ENCODE results near the gene NR2F2.

NR2F2 gene

DNA sequence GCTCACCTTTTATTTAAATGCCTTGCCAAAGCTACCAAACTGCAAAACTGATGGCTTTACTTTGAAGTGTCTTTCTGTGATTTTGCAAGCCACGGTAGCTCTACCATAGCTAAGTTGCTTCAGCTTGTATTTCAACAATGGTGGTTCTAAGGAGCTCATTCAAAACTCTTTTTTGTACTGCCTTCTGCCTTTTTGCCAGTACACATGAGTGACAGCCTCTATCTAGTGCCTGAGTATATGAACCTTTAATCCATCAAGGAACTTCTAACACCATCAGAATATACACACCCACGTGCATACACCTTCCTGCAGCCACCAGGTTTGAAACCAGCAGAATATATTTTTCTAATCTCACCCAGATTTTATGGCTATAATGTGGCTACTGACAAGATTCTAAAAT lies 10.4 kb upstream of the NR2F2 start:
- H3K36me3 ChIP-seq (ENCODE audit: control insufficient read depth, insufficient read depth, low read length, severe bottlenecking): no peaks in the 10 kb centered on the region

GRCh38 chr15:96320703-96321638 lies 9.5 kb upstream of the NR2F2 start:
- H3K9me3 ChIP-seq (ENCODE audit: control insufficient read depth, low read length): no peaks in the 10 kb centered on the region
- DNase-seq (ENCODE audit: low read depth): no peak
- peaks cover 23% of the 10 kb centered on the region for H3K4me1 ChIP-seq (ENCODE audit: control insufficient read depth, insufficient read depth, low read length)
- H3K27me3 ChIP-seq (replicated peaks; ENCODE audit: control insufficient read depth, insufficient read depth, low read length): no peaks in the 10 kb centered on the region
- H3K4me3 ChIP-seq (ENCODE audit: low read length): peak overlapping the region; percentile 79
- no peaks in the 10 kb centered on the region for H3K36me3 ChIP-seq (ENCODE audit: control insufficient read depth, insufficient read depth, low read length, severe bottlenecking)
- peak overlapping the region; percentile 84 for H3K9ac ChIP-seq (ENCODE audit: low read length)

More for the DNA sequence above, 10.4 kb upstream of the NR2F2 start:
- no peak for DNase-seq (ENCODE audit: low read depth)
- H3K4me1 ChIP-seq (ENCODE audit: control insufficient read depth, insufficient read depth, low read length): peaks cover 14% of the 10 kb centered on the region
- no peaks in the 10 kb centered on the region for H3K27me3 ChIP-seq (replicated peaks; ENCODE audit: control insufficient read depth, insufficient read depth, low read length)
- H3K9me3 ChIP-seq (ENCODE audit: control insufficient read depth, low read length): no peaks in the 10 kb centered on the region
- no peak overlapping the region for H3K9ac ChIP-seq (ENCODE audit: low read length)
- no peak overlapping the region for H3K4me3 ChIP-seq (ENCODE audit: low read length)

DNA sequence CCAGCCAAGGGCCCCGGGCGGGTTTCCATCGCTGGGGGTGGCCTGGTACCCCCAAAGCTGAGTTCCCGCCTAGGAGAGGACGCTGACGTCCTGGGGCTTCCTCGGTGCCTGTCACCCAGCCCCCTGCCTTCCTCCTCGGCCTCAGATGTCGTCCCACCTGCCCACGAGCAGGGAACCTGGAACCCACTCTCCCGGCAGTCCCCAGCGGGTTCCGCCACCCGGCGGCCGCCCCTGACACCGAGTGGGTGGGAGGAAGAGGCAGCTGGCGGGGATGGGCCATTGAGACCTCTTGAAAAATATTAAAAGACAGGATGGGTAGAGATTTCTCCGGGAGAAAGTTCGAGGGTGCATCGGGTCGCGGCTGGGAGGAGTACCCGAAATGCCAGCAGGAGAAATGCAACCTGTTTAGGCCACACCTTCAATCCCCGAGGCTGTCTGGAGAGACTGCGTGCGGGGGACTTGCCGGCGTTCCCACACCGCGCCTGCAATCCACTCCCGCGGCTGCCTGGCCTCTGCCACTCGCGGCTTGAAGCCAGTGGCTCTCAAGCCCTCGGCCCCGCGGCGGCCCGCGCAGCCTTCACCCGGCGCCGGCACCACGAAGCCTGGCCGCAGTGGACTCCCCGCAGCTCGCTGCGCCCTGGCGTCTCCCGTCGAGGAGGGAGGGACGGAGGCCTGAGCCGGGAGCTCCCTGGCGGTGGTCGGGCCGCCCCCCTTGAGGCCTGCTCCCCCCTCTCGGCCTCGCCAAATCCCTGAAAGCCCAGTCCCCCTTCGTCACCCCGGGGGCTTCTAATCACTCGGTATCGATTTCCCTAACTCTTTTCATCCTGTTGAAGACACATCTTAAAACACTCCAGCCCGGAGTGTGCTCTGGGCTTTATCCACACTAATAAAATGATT lies 8.6 kb upstream of the NR2F2 start:
- Histone ChIP-seq H3K27me3 (replicated peaks; ENCODE audit: control insufficient read depth, insufficient read depth, low read length) (no peaks in the 10 kb centered on the region), H3K4me1 (ENCODE audit: control insufficient read depth, insufficient read depth, low read length) (peaks cover 26% of the 10 kb centered on the region), H3K9ac (ENCODE audit: low read length) (peak overlapping the region; percentile 84), H3K9me3 (ENCODE audit: control insufficient read depth, low read length) (no peaks in the 10 kb centered on the region), H3K36me3 (ENCODE audit: control insufficient read depth, insufficient read depth, low read length, severe bottlenecking) (no peaks in the 10 kb centered on the region), H3K4me3 (ENCODE audit: low read length) (peak overlapping the region; percentile 79)
- no peak for DNase-seq (ENCODE audit: low read depth)

DNA sequence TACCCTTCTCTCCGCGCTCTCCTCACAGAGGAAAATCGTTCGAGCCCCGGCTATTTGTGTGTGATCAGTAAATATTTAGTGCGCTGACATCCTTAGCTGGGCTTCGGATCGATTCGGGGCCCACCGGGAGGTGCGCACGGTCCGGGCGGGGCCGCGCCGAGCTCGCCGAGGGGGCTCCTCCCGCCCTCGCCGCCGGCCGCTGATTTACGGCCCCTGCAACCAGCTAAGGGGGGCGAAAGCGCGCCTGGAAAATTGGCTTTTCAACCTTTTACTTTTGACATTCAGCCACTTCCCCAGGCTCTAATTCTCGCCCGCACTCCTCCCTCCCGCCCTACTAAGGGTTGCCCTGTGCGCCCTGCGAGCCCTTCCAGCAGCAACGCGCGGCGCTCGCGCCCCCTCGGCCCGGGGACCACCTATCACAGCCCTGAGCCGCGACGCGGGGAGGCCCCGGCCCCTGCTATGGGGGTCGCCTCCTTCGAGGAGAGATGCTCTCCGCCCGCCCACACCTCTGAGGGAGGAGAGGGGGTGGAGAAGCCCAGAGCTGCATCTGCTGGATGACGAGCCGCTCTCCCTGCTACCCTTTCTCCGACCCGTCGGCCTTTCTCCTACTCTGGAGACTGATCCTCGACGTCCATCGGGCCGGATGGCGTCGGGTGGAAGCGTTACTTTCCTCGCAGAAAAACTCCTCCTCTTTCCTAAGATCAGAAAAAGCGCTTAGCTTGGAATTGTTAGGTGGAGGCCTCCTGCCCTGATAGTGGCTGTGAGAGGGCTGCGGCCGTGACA lies 7.8 kb upstream of the NR2F2 start:
- DNase-seq (ENCODE audit: low read depth): no peak
- Histone ChIP-seq H3K4me3 (ENCODE audit: low read length) (peak overlapping the region; percentile 79), H3K4me1 (ENCODE audit: control insufficient read depth, insufficient read depth, low read length) (peaks cover 30% of the 10 kb centered on the region), H3K36me3 (ENCODE audit: control insufficient read depth, insufficient read depth, low read length, severe bottlenecking) (no peaks in the 10 kb centered on the region), H3K27me3 (replicated peaks; ENCODE audit: control insufficient read depth, insufficient read depth, low read length) (no peaks in the 10 kb centered on the region), H3K9me3 (ENCODE audit: control insufficient read depth, low read length) (no peaks in the 10 kb centered on the region), H3K9ac (ENCODE audit: low read length) (peak overlapping the region; percentile 84)

GRCh38 chr15:96323319-96324145 lies 7.0 kb upstream of the NR2F2 start:
- no peaks in the 10 kb centered on the region for H3K36me3 ChIP-seq (ENCODE audit: control insufficient read depth, insufficient read depth, low read length, severe bottlenecking)
- no peaks in the 10 kb centered on the region for H3K27me3 ChIP-seq (replicated peaks; ENCODE audit: control insufficient read depth, insufficient read depth, low read length)
- H3K4me1 ChIP-seq (ENCODE audit: control insufficient read depth, insufficient read depth, low read length): peaks cover 38% of the 10 kb centered on the region
- H3K9ac ChIP-seq (ENCODE audit: low read length): peak overlapping the region; percentile 100
- no peak for DNase-seq (ENCODE audit: low read depth)
- H3K4me3 ChIP-seq (ENCODE audit: low read length): peak overlapping the region; percentile 95
- no peaks in the 10 kb centered on the region for H3K9me3 ChIP-seq (ENCODE audit: control insufficient read depth, low read length)

- H3K36me3 ChIP-seq (ENCODE audit: control insufficient read depth, insufficient read depth, low read length, severe bottlenecking): no peaks in the 10 kb centered on the region
- peak overlapping the region; percentile 100 for H3K9ac ChIP-seq (ENCODE audit: low read length)
- peak; percentile 52 for DNase-seq (ENCODE audit: low read depth)
- peaks cover 46% of the 10 kb centered on the region for H3K4me1 ChIP-seq (ENCODE audit: control insufficient read depth, insufficient read depth, low read length)
- H3K27me3 ChIP-seq (replicated peaks; ENCODE audit: control insufficient read depth, insufficient read depth, low read length): no peaks in the 10 kb centered on the region
- H3K9me3 ChIP-seq (ENCODE audit: control insufficient read depth, low read length): no peaks in the 10 kb centered on the region
- peak overlapping the region; percentile 95 for H3K4me3 ChIP-seq (ENCODE audit: low read length)
Observed at GRCh38 chr15:96324192-96324895, 6.2 kb upstream of the NR2F2 start.

DNA sequence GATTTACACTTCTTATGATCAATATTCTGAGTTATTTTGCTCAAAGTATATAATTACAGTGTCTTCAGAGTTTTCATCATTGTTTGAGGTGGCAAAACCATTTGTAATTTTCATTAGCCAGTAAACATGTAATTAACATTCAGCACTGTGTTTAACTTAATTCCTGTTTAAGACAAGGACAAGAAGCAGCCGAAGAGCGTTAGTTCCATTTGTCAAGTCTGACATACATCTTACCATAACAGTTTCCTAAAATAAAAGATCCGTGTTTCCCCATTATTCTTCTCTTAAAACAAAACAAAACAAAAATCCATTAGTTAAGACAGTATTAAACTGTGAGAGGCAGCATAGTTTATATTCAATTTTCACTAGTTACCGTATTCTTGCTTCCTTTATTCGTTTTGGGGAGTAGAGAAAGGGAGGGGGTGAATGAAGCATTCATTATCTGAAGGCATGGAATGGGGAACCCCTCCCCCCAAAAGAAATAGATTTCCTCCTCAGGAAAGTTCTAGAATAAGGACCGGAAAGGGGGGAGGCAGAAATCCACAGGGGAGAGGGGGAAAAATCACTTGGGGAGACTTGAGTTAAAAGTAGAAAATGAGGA lies 5.5 kb upstream of the NR2F2 start:
- peak overlapping the region; percentile 100 for H3K9ac ChIP-seq (ENCODE audit: low read length)
- H3K9me3 ChIP-seq (ENCODE audit: control insufficient read depth, low read length): no peaks in the 10 kb centered on the region
- H3K27me3 ChIP-seq (replicated peaks; ENCODE audit: control insufficient read depth, insufficient read depth, low read length): no peaks in the 10 kb centered on the region
- no peaks in the 10 kb centered on the region for H3K36me3 ChIP-seq (ENCODE audit: control insufficient read depth, insufficient read depth, low read length, severe bottlenecking)
- peak; percentile 25 for DNase-seq (ENCODE audit: low read depth)
- peak overlapping the region; percentile 95 for H3K4me3 ChIP-seq (ENCODE audit: low read length)
- H3K4me1 ChIP-seq (ENCODE audit: control insufficient read depth, insufficient read depth, low read length): peaks cover 52% of the 10 kb centered on the region

- no peaks in the 10 kb centered on the region for H3K9me3 ChIP-seq (ENCODE audit: control insufficient read depth, low read length)
- H3K27me3 ChIP-seq (replicated peaks; ENCODE audit: control insufficient read depth, insufficient read depth, low read length): no peaks in the 10 kb centered on the region
- peak overlapping the region; percentile 100 for H3K9ac ChIP-seq (ENCODE audit: low read length)
- peak overlapping the region; percentile 95 for H3K4me3 ChIP-seq (ENCODE audit: low read length)
- H3K4me1 ChIP-seq (ENCODE audit: control insufficient read depth, insufficient read depth, low read length): peaks cover 52% of the 10 kb centered on the region
- H3K36me3 ChIP-seq (ENCODE audit: control insufficient read depth, insufficient read depth, low read length, severe bottlenecking): no peaks in the 10 kb centered on the region
- DNase-seq (ENCODE audit: low read depth): peak; percentile 66
Observed at GRCh38 chr15:96325541-96326327, 4.8 kb upstream of the NR2F2 start.

Data from adipocyte (in vitro differentiated cells).